GM12873 (cell line): Measurements from ENCODE around the gene ZP2.

Experiments
- CTCF ChIP-seq: IDR thresholded peaks from 2 replicates; pipeline ENCODE4 v1.5.1; 2012; ENCODE audit warnings: low read depth, mild to moderate bottlenecking, moderate library complexity, low read length, control low read depth; ENCODE audit not compliant: insufficient read depth; ENCODE audit errors: missing control alignments

Gene ZP2

GRCh38 chr16:21184834-21185233 is 26.5 kb downstream of the ZP2 start:
- no peak for TF ChIP-seq CTCF

- no peak for TF ChIP-seq CTCF
Measured at GRCh38 chr16:21183995-21184394, 27.4 kb downstream of the ZP2 start.

GRCh38 chr16:21179983-21180365 is 31.4 kb downstream of the ZP2 start:
- no peak for TF ChIP-seq CTCF

GRCh38 chr16:21179126-21179982 is 32.0 kb downstream of the ZP2 start:
- no peak for TF ChIP-seq CTCF

- no peak for TF ChIP-seq CTCF
Measured at GRCh38 chr16:21175397-21175796, 36.0 kb downstream of the ZP2 start.

- no peak for TF ChIP-seq CTCF
Measured at GRCh38 chr16:21172650-21173049, 38.7 kb downstream of the ZP2 start.

GRCh38 chr16:21169249-21169981 is 42.0 kb downstream of the ZP2 start:
- TF ChIP-seq CTCF, result no peak
